Activated CD4-positive, CD25-positive, alpha-beta regulatory T cell treated with anti-CD3 and anti-CD28 coated beads, Interleukin-2, amount 50 U/mL, for 24 hours (primary cell): ENCODE data around the gene AK8.
"Not testable (repeated sequence)": the region's sequence is repeated elsewhere in the genome, so short reads cannot be mapped to it uniquely, and the experiment has no call there.

Experiments
- ATAC-seq, 2 donors: fragments of 150-1000 bp; cut with Tn5 transposase; one replicate each; pipeline ENCODE4 v1.10.0; 2021; ENCODE audit warnings: mild to moderate bottlenecking in 1 of 2, moderate library complexity in 1 of 2

The AK8 gene

DNA sequence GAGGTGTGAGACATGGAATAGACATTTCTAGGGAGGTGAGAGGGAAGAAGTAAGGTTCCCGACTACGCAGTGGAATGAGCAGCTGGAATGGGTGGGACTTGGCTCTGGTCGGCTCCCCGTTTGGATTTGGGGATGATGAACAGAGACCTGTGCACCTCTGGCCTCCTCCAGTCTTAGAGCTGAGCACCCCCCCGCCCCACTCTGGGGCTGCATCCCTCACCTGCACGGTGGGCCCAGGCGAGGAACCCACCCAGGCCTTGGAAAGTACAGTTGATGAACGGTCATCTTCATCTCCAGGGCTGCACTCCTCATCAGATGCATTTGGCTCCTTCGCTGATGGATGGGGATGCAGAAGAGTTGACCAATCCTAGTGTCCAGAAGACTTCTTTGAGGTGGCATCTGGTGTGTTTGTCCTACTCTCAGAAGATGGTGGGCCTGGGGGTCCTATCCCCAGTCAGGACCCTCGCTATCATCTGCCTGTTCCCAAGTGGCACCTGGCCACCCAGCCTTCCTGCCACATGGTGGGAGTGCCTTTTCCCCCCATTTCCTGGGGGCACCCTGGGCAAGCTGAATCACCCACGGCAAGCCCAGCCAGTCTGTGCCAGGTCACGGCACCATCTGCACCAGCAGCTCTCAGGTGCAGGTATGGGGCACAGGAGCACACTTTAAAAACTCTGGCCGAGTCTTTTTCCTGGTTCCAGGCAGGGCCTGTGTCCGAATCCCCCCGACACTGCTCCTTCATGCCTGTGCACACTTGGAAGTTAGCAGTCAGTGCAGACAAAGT lies 137.4 kb downstream of the AK8 start:
- no peak for ATAC-seq

DNA sequence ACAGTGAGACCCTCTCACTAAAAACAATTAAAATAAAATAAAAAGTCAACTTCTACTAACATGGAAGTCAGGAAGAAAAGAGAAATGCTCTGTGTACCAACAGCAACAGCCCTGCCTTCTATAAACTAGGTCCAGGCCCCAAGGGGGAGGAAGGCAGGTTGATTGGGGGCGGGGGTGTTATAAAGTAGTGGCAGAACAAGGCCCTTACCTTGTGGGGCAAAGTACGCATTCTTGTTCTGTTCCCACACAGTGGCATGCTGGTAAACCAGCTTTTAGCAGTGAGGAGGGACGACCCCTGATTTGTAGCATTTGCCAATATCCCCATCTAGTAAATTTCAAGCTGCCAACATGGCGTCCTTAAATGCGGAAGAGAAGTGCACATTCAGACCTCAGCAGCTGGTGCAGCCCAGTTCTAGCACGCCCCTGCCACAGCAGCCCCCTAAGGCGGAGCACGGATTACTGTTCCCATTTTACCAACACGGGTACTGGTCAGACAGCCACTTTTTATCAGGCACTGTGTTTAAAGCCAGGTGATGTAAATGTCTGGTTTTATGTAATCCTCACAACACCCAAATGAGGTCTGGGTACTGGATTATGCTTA lies 138.3 kb downstream of the AK8 start:
- no peak for ATAC-seq

DNA sequence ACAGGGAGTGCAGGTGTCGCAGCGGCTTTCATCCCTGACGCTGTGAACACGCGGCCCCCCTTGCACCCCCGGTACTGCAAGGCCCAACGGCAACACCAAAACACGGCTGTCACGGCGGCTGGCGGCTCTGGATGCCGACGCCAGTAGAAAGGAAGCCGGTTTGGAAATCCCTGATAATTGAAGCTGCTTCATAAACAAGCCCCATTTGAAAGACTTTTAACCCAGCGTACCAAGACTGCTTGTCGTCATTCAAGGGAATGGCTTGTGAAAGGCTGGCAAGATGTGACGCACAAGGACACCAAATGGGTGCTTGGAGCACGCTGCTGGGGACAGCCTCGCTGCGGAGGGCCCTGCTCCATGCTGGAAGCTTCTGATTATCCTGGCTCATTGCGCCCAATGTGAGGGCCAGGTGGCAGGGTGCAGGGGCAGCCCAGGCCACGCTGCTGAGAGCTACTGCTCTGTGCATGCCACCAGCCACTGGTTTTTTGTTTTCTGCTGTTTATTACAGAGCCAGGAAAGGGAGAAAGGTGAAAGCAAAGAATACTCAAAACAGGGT lies 144.7 kb downstream of the AK8 start:
- no peak for ATAC-seq

DNA sequence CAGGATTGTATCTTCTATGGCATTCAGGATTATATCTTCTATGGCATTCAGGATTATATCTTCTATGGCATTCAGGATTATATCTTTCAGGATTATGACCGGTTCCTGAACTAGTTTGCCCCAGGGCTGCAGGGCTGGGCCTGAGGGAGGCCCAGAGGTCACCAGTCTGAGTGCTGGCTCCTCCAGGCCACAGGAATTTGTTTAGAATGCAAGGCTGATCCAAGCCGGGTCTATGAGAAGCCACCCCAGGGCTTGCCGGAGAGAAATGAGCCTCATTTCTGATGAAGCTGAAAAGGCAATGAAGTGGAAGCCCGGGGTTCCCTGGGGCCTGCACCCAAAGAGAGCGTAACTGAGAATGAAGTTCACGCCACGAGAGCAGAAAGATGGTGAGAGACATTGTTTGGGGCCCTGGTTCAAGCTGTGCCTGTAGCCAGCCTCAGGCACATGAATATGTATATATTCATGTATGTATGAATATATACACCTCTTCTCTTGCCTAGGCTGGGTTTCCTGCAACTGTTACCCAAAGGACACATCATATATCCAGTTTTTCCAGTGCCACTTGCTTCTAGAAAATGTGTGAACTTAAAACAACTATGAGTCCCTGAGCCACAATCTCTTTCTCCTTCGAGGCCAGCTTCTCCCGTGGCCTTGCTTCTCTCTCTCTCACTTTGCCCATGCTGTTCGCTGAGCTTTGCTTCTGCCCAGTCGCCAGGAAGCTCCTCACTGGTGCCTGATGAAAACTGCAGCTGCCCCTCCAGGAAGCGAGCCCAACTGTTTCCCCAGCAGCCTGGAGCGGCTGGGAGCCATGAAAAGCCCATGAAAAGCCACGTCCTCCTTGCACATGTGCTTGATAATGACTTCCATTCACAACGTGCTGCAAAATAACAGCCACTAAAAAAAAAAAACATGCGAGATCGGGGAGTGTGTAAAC lies 145.5 kb downstream of the AK8 start:
- no peak for ATAC-seq

DNA sequence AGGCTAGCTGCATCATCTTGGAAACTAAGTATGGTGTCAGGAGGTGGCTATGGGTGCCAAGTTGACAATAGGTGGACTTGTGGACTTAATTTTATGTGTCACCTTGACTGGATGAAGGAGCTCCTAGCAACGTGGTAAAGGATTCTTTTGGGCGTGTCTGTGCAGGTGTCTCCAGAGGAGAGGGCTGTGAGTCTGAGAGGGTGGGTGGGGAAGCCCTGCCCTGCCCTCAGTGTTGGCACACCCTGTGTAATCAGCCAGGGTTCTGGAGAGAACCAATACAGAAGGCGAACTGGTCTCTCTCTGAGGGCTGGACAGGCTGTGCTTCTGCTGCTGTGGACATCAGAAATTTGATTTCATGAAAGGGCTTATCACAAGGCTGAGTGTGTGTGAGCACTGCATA lies 146.9 kb downstream of the AK8 start:
- no peak for ATAC-seq

DNA sequence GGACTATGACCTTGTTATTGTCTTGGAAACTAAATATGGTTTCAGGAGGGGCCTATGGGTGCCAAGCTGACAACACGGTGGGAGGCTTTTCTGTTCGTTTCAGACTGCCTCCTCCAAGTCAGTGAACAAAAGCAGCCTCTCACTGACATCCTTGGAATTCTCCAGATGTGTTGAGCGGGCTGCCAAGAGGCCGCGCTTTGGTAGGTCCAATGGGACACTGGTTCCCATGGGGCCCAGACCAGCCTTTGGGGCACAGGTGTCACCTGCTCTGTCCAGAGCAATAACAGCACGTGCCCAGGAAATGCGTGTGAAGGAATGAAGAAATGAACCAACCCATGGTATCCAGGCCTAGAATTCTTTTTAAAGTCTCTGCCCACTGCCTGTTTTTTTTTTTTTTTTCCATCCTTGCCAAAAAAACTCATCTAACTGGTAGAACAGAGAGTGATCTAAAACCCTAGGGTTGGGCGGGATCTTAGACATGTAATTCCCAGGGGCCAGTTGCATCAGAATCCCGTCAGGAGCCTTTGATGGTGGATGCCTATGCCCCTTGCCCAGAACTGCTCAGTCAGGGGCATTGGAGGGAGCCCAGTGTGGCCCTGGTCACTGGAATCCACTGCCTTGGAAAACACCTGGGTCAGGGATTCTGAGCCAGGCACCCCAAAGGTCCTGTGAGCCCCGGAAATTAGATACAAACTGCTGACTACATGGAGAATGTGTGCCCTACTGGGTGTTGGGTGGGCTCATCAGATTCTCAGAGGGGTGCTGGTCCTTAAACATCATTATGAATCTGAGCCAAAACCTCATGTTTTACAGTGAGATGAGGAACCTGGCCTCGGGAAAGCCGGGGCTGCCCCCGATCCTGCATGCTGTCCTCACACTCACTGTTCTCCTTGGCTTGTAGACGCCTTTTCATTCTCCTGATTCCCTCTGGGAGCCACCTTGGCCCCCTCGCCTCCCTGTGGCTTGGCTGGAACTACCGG lies 147.7 kb downstream of the AK8 start:
- ATAC-seq: no peak

DNA sequence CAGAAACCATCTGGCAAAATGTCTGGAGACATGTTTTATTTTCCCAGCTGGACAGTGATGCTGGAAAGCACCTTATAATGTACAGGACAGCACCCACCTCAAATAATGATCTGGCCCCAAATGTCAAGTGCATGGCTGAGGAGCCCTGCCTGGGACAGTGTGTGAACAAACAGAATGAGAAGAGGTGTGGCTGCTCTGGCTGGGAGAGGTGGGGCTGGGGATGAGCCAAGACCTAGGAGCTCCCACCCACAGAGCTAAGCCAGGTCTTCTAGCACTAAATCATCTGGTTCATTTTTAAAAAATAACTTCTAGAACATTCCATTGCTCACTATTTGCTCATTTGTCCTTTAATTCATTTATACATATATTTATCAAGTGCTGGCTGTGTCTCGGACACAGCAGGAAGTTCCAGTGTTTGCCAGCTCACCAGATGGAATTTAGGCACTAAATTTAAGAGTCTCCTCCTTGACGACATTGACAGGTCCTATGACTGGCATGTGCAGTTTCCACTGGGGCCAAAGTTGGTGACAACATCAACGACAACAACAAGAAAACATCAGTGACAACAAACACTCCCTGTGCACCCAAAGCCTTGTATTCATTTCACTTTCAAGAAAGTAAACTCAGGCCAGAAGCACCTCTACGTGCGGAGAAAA lies 148.7 kb downstream of the AK8 start:
- no peak for ATAC-seq

DNA sequence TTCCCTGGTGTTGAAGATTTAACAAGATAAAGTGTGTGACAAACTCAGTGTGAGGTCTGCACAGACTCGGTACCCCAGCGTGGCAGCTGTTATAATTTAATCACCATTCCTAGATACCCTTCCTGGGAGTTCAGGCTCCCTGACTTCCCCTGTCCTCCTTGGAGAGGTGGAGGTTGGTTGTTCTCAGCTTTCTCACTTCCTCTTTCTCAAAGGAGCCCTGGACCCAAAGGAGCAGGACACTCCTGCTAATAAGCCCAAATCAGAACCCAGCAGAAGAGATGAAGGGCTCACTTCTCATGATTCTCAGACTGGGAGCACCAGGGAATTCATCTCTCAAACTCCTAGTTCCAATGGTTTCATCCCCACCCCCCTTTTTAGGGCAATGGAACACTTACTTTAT lies 149.6 kb downstream of the AK8 start:
- no peak for ATAC-seq

DNA sequence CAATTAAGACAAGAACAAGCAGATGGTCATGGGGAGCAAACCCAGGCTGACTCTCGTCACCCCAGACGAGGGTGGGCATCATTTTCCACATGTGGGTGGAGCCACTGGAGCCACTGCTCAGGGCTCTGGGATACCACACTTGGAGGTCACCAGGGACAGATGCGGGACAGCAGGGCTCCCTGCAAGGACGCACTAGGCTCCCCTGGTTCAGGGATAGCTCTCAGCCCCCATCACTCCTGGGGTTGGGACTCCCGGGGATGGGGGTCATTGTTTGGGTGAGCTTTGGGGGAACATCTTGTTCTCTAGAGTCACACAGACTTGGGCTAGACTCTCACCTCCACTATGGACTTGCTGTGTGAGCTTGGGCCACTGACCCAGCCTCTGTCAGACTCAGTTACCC lies 150.0 kb downstream of the AK8 start:
- ATAC-seq: no peak

DNA sequence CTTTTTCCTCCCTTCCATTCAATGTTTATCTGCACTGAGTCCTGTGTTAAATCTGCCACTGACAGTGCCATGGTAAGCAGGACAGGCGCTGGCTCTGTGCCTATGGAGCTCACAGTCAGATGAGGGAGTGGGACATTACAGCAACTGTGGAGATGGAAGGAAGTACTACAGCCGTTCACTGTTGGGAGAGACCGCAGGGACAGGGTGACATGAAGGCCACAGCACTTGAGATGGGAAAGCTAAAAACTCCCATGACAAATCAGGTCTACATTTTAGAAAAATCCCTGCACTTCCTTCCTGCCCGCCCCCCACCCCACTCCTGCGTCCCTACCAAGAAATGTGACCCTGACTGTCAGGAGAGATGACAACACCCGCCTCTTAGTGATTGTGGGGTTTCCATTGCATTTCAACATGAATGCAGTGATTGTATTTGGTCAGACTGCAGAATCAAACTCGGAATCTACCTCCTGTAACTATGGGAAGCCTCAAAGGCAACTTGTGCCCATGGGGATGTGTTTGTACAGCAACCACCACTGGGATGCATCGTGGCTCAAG lies 151.4 kb downstream of the AK8 start:
- ATAC-seq: no peak

DNA sequence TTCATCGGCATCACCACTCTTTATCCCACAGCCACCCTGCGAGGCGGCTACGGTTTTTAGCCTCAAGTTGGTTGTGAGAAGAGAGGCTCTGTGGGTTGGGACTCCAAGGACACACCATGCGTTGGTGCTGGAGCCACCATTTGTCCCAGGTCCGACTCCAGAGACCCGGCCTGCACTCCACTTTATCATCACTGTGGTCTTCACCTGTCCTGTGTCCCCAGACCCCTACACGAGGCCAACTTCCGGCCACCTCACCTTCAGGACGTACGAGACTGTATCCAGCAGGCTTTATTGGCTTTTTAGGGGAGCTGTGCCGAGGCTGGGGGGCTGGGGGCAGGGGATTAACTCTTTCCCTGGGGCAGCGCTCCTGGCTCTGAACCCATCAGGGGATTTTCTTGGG lies 152.8 kb downstream of the AK8 start:
- no peak for ATAC-seq

DNA sequence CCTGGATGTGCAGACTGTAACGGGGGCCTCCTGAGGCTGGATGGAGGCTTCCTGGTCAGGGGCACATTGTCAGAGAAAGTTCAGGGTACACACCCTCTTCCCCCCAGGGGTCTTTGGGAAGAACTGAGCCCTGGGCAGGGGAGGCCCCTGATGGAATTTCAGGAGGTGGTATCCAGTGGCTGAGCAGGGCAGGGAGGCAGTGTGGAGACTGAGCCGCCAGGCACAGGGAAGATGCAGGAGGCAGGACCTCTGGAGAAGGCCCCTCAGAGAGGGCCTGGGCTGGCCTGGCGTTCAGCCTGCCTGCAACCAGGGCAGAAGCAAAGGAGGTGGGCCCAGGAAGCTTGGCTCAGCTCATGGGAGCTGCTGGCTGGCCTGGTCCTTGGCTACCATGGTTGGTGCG lies 154.3 kb downstream of the AK8 start:
- ATAC-seq: no peak

DNA sequence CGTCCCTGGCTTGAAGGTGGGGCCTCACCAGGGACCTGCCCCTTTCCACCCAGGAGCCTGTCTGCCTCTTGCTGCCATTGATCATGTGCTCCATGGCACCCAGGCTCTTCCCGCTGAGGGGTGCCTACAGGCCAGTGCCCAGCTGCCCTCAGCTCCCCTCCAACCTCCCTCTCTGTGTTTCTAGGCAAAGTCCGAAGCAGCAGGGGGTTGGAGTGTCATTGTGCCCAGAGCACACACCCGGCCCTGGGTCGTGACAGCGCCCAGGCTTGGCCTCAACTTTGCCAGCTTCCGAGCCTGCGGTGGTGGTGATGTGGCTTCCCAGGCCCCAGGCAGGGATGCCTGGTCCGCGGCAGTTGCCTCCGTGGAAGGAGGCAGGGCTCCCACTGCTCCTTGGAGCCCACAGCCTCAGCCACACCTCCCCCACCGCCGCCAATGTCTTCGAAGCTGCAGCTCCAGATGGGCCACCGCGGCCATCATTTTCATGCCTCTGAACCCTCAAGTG lies 155.5 kb downstream of the AK8 start:
- no peak for ATAC-seq

DNA sequence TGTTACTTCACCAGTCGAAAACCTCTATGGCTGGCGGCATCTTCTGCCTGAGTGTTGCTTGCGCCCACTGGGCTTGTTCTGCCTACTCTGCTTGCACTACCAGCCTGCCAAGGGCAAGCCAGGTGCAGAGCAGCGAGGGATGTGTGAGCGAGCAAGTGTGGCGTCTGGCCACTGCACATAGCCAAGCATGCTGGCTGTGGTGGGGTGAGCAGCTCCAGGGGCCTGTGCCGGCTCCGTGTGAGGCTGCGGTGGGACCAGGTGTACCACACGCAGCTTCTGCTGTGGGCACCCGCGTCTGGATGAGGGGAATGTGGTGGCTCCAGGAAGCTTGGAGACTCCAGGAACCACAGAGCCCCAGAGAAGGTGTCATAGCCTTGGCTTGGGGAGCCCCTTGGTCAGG lies 156.4 kb downstream of the AK8 start:
- ATAC-seq: no peak

DNA sequence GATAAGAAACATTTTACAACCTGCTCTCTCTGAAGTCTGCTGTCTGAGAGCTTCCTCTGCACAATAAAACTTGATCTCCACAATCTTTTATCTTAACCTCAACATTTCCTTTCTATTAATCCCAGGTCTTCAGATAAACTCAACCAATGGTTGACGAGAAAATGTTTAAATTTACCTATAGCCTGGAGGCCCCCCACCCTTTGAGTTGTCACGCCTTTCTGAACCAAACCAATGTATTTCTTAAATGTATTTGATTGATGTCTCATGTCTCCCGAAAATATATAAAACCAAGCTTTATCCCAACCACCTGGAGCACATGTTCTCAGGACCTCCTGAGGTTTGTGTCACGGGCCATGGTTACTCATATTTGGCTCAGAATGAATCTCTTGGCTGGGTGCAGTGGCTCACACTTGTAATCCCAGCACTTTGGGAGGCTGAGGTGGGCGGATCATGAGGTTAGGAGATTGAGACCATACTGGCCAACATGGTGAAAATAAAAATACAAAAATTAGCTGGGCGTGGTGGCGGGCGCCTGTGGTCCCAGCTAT lies 159.6 kb downstream of the AK8 start:
- not testable (repeated sequence) for ATAC-seq

DNA sequence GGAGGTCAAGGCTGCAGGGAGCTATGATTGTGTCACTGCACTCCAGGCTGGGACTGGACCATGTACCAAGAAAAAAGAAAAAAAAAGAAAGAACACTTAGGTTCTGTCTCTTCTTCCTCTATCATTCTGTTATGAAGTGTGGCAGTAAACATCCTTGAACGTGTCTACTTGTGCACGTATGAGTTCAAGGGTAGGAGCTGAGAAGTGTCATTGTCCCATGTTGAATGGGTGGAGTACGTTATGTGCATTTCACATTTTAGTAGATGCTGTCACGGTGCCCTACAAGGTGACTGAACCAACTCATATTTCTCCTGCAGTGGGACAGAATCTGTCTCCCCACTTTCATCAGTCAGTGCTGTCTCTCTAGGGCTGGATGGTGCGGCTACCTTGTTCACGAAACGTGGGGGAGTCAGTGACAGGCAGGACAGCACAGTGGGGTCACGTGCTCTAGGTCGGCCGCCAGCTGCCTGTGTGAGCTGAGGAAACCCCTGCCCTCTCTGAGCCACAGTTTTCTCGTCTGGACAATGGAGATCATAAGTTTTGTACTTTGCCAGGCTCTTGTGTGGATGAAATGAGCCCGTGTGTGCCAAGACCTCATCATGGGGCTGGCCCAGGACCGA lies 160.6 kb downstream of the AK8 start:
- ATAC-seq: no peak

DNA sequence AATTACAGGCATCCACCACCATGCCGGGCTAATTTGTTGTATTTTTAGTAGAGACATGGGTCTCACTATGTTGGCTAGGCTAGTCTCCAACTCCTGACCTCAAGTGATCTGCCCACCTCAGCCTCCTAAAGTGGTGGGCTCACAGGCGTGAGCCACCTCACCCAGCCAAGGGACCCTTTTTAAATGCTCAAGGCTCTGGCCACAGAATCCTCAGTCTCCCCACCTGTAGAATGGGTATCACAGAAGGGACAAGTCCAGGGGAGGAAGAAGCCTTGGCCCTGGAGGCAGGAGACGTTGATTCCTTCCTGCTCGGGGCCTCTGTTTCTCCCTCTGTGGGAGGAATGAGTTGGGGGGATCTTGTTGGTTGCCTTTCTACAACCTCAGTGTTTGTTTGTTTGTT lies 162.1 kb downstream of the AK8 start:
- ATAC-seq: no peak

DNA sequence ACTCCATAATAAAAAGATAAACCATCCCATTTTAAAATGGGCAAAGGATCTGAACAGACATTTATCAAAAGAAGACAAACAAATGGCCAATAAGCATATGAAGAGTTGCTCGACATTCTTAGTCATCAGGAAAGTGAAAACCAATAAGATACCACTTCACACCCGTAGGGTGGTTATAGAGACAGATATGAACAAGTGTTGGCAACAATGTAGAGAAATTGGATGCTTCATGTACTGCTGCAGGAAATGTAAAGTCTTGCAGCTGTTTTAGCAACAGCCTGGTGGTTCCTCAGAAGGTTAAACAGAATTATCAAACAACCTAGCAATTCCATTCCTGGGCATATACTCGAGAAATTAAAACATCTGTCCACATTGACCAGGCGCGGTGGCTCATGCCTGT lies 165.3 kb downstream of the AK8 start:
- peak in 1 of 2 donors; percentile 45 for ATAC-seq

DNA sequence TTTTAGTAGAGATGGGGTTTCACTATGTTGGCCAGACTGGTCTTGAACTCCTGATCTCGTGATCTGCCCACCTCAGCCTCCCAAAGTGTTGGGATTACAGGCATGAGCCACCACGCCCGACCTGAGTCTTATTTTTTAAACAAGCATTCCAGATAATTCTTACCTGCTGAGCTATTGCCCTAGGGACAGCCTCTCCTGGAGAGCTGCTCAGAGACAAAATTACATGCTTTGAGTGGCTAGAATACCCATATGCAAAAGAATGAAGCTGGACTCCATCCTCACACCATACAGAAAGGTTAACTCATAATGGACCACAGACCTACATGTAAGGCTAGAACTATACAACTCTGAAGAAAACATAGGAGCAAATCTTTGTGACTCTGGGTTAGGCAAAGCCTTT lies 166.2 kb downstream of the AK8 start:
- no peak for ATAC-seq

DNA sequence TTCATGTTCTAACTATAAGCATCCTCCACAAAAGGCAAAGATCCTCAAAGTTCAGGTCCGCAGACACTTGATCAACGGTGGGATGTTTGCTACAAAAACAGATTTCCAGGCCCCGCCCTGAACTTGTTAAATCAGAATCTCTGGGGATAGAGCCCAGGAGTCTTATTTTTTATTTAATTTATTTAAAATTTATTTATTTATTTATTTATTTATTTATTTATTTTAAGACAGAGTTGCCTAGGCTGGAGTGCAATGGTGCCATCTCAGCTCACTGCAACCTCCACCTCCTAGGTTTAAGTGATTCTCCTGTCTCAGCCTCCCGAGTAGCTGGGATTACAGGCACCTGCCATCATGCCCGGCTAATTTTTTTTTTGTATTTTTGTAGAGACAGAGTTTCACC lies 166.9 kb downstream of the AK8 start:
- ATAC-seq: not testable (repeated sequence)
